Body of pancreas (tissue), 4 donors: ENCODE measurements around the gene RBM20.

Experiments
- CTCF ChIP-seq, 7 experiments: fragments of 450-650 bp in 4 of 7; fragments of 200-600 bp in 3 of 7; sonication (generic) in 3 of 7; IDR thresholded peaks; one replicate each; pipeline ENCODE4 v1.5.1; 2016 to 2019; ENCODE audit warnings: antibody characterized with exemption in 7 of 7
- POLR2A ChIP-seq, 3 donors: fragments of 450-650 bp; IDR thresholded peaks; one replicate each; pipeline ENCODE4 v1.6.1; 2016; ENCODE audit warnings: antibody characterized with exemption in 3 of 3, mild to moderate bottlenecking in 2 of 3

- no peak for TF ChIP-seq POLR2A (IDR thresholded peaks at IDR 0.05)
- TF ChIP-seq CTCF (IDR thresholded peaks at IDR 0.05) = no peak
These were observed 86.4 kb downstream of the RBM20 start for GRCh38 chr10:110730345-110731050.
